Kidney (tissue), 14 donors: ENCODE data around the gene SPINK4. TPM values are rescaled to one million over a fixed set of nuclear protein-coding genes. Genes with fewer than 3 reads are reported as not detected.

ENCODE experiments used
- DNase-seq, 5 donors: peaks; one replicate each; pipeline ENCODE4 v3.0.0-alpha.2; 2013 to 2020
- FAIRE-seq: peaks from 2 replicates; lab custom pipeline; 2012; peaks lifted over from hg19 to GRCh38; lab: Jason Lieb, UNC
- H3K27ac ChIP-seq, 2 donors: one replicate each; pipeline ENCODE4 v1.7.0; 2013; ENCODE audit warnings: low read depth in 2 of 2, low read length in 2 of 2, inconsistent platforms in 1 of 2
- H3K27me3 ChIP-seq: one replicate; pipeline ENCODE4 v1.7.1; 2013; ENCODE audit warnings: low read length, inconsistent platforms; ENCODE audit not compliant: control insufficient read depth, insufficient read depth
- H3K36me3 ChIP-seq, 3 donors: one replicate each; pipeline versions ENCODE4 v1.7.0 to v1.7.1; 2013; ENCODE audit warnings: low read length in 3 of 3, control low read depth in 1 of 3, inconsistent platforms in 1 of 3; ENCODE audit not compliant: insufficient read depth in 3 of 3, control insufficient read depth in 2 of 3
- H3K4me1 ChIP-seq, 3 donors: one replicate each; pipeline versions ENCODE4 v1.7.0 to v1.7.1; 2013; ENCODE audit warnings: low read length in 3 of 3, inconsistent platforms in 1 of 3, low read depth in 1 of 3; ENCODE audit not compliant: control insufficient read depth in 2 of 3, insufficient read depth in 2 of 3
- H3K4me3 ChIP-seq, 3 donors: one replicate each; pipeline versions ENCODE4 v1.7.0 to v1.8.1; 2013; ENCODE audit warnings: low read length in 3 of 3, control low read depth in 1 of 3, inconsistent platforms in 1 of 3
- H3K9ac ChIP-seq, 3 donors: one replicate each; pipeline versions ENCODE4 v1.7.0 to v1.7.1; 2013; ENCODE audit warnings: low read length in 3 of 3, control low read depth in 1 of 3, inconsistent platforms in 1 of 3
- H3K9me3 ChIP-seq, 3 donors: one replicate each; pipeline versions ENCODE4 v1.7.0 to v1.7.1; 2013; ENCODE audit warnings: low read length in 3 of 3, control low read depth in 1 of 3, inconsistent platforms in 1 of 3; ENCODE audit not compliant: control insufficient read depth in 2 of 3, insufficient read depth in 1 of 3
- intact Hi-C: fragments of 100-400 bp; cut with DNase I; formaldehyde crosslinking; loops from one replicate; pipeline ENCODE4 v1.11.1; 2022
- polyA plus RNA-seq: library from polyadenylated mRNA; stranded (reverse); fragments of 350-450 nt; fragmentation: Illumina TruSeq; extraction: RNeasy Lipid Tissue Mini Kit (QIAGEN cat#74804); gene quantifications from one replicate; pipeline ENCODE4 v1.2.3, GENCODE V29; 2014; ENCODE audit warnings: low read depth, low replicate concordance; ENCODE audit not compliant: insufficient read depth
- total RNA-seq: library from RNA; stranded (reverse); fragmentation: NEBNext Ultra II Directional; extraction: Animal tissue kit (Norgen Biotek cat#: 25700); gene quantifications from one replicate; pipeline ENCODE4 v1.2.1, GENCODE V29; 2021
- TF ChIP-seq, protein P1 (sequence below): IDR thresholded peaks from 3 replicates; pipeline ENCODE4 v1.5.1; 2012; ENCODE audit warnings: mild to moderate bottlenecking, moderate library complexity, borderline replicate concordance; ENCODE audit not compliant: insufficient read depth; ENCODE audit errors: extremely low read depth
- donor health status: control.
- donor health status: control.
- donor health status: control.
- donor health status: control.
- donor health status: control.
- donor health status: DM: yes; HTN: yes; CAD: no.
- donor health status: Normal renal cell carcinoma (clear cell type).

The SPINK4 gene
- total and polyA plus RNA-seq, 2 donors from 2014 or later: not detected

DNA sequence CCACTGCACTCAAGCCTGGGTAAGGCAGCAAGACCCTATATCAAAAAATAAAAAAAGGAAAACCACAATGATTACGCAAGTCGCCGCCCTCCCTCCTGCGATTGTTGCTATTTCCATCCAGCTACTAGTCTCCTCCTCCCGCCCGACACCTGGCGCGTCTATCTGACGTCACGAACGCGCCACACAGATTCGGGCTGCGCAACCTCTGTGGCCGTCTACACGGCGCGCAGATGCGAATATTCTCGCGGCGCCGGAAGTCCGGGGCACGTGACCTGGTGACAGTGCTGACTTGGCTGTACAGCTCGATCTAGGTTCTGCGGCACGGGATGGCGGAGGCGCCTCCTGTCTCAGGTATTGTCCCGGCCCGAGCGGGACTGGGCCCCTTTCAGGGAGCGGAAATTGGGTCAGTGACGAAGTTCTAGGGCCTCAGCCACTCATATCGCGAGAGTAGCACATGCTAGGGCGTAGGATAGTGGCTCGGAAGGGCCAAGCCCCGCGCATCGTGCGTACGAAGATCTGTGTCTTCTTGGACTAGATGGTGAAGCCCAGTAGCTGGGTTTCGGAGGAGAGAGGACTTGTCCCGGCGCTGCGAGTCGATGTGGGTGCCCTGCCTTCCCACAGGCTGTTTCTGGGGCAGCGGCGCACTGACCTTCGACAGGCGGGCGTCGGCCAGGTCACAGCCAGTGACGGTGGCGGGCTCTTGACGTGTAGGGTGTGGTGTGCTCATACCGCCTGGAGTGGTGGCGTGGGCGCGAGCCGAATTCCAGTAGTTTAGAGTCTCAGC is 50.5 kb downstream of the SPINK4 start, which contains the start of gene NFX1:
Gene NFX1, plus strand, starts transcription at position 270 of the 784 bp plus-strand sequence. Its CDS starts 57 bp downstream, at position 327.
- DNase-seq (peak; percentile 98 to 99 (median 99)), FAIRE-seq (peak; percentile 74)
- Histone ChIP-seq H3K27me3 (no peaks in the 10 kb centered on the region), H3K4me1 (peaks cover 0 to 16% (median 13%) of the 10 kb centered on the region in 3 donors), H3K4me3 (peak within 1 kb of the TSS; percentile 96 to 100 (median 98)), H3K27ac (peak within 1 kb of the TSS; percentile 99 to 100), H3K9me3 (no peaks in the 10 kb centered on the region), H3K36me3 (peaks cover 2 to 9% (median 9%) of the 10 kb centered on the region in 3 donors), H3K9ac (peak within 1 kb of the TSS; percentile 93 to 99 (median 97))
- TF ChIP-seq, protein P1, sequence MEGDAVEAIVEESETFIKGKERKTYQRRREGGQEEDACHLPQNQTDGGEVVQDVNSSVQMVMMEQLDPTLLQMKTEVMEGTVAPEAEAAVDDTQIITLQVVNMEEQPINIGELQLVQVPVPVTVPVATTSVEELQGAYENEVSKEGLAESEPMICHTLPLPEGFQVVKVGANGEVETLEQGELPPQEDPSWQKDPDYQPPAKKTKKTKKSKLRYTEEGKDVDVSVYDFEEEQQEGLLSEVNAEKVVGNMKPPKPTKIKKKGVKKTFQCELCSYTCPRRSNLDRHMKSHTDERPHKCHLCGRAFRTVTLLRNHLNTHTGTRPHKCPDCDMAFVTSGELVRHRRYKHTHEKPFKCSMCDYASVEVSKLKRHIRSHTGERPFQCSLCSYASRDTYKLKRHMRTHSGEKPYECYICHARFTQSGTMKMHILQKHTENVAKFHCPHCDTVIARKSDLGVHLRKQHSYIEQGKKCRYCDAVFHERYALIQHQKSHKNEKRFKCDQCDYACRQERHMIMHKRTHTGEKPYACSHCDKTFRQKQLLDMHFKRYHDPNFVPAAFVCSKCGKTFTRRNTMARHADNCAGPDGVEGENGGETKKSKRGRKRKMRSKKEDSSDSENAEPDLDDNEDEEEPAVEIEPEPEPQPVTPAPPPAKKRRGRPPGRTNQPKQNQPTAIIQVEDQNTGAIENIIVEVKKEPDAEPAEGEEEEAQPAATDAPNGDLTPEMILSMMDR: no peak
- intact Hi-C loops: no loop called here

DNA sequence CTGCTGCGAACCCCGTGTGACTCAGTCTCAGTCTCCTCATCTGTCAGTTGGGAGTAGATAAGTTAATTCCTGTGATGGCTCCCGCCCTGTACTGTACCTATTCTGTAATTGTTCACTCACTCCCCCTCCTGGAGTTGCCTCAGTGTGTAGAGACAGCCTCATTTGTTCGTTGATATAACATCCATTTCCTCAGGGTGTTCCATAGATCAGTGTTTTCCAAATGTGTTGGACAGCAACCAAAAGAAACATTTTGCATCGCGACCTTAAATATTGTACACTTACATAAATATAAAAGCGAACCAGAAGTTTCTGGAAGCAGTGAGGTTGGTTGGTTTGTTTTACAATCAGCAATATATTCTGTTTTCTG is 51.0 kb downstream of the SPINK4 start:
- Histone ChIP-seq H3K9me3 (no peaks in the 10 kb centered on the region), H3K27ac (peak overlapping the region; percentile 99), H3K4me3 (peak overlapping the region; percentile 96 to 100 (median 98)), H3K9ac (peak overlapping the region; percentile 75 to 97 (median 93)), H3K27me3 (no peaks in the 10 kb centered on the region), H3K36me3 (peaks cover 2 to 15% (median 12%) of the 10 kb centered on the region in 3 donors), H3K4me1 (peaks cover 0 to 16% (median 13%) of the 10 kb centered on the region in 3 donors)
- DNase-seq: no peak
- FAIRE-seq: no peak
- intact Hi-C loops: no loop called here
- TF ChIP-seq, protein P1: no peak

DNA sequence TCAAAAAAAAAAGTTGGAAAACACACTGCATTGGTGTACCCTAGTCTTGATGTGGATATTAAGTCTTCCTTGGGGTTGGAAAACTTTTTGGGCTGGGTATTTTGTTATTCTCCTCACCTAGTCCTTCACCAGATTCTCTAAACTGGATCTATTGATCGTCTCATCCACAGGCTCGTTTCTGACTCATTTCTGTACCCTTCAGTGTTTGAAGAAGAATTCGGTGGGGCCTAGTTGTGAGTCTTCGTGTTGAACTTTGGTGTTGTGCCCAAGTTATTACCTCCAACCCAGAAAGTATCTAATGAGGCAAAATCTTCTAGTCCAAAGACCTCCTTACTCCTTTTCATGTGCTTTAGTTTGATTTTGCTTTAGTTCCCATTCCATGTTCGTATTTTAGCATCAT is 51.9 kb downstream of the SPINK4 start:
- H3K27me3 ChIP-seq: no peaks in the 10 kb centered on the region
- H3K27ac ChIP-seq: no peak overlapping the region
- peaks cover 5 to 23% (median 18%) of the 10 kb centered on the region in 3 donors for H3K36me3 ChIP-seq
- peak overlapping the region in 1 of 3 donors; percentile 9 for H3K4me3 ChIP-seq
- intact Hi-C loops: no loop called here
- DNase-seq (no peak), FAIRE-seq (no peak)
- H3K4me1 ChIP-seq: peaks cover 0 to 16% (median 15%) of the 10 kb centered on the region in 3 donors
- TF ChIP-seq, protein P1: no peak
- H3K9ac ChIP-seq: no peak overlapping the region
- no peaks in the 10 kb centered on the region for H3K9me3 ChIP-seq
